ENCODE measurements around the gene ZFP92.

ZFP92 gene

DNA sequence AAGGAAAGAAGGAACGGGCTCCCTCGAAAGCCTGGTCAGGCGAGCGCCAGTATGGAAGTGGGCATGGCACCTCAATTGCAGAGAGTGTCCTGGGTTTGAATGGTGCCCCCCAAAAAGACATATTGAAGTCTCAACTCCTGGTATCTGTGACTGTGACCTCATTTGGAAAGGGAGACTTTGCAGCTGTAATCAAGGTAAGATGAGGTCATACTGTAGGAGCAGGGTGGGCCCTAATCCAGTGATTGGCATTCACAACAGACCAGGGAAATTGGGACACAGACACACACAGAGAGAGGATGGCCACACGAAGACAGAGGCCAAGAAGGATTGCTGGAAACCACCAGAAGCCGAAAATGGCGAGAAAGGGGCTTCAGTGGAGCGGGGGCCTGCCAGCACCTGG is 6.4 kb downstream of the ZFP92 start:
- H2AFZ ChIP-seq (ENCODE audit: low read depth, low read length, severe bottlenecking) = no peak overlapping the region
- H3K27ac ChIP-seq (ENCODE audit: low read depth, low read length) = no peak overlapping the region
- H3F3A ChIP-seq (ENCODE audit: insufficient read depth) = no peaks in the 10 kb centered on the region
- TF ChIP-seq, protein P1, sequence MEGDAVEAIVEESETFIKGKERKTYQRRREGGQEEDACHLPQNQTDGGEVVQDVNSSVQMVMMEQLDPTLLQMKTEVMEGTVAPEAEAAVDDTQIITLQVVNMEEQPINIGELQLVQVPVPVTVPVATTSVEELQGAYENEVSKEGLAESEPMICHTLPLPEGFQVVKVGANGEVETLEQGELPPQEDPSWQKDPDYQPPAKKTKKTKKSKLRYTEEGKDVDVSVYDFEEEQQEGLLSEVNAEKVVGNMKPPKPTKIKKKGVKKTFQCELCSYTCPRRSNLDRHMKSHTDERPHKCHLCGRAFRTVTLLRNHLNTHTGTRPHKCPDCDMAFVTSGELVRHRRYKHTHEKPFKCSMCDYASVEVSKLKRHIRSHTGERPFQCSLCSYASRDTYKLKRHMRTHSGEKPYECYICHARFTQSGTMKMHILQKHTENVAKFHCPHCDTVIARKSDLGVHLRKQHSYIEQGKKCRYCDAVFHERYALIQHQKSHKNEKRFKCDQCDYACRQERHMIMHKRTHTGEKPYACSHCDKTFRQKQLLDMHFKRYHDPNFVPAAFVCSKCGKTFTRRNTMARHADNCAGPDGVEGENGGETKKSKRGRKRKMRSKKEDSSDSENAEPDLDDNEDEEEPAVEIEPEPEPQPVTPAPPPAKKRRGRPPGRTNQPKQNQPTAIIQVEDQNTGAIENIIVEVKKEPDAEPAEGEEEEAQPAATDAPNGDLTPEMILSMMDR (IDR thresholded peaks at IDR 0.05; ENCODE audit: insufficient read depth, low read length, poor library complexity, severe bottlenecking) = no peak
- TF ChIP-seq EZH2phosphoT487 (conservative IDR thresholded peaks at IDR 0.05; ENCODE audit: low read length) = no peak
- H3K79me2 ChIP-seq (ENCODE audit: insufficient read depth, low read length) = no peaks in the 10 kb centered on the region
- H3K4me3 ChIP-seq (ENCODE audit: insufficient read depth, low read length, poor library complexity, severe bottlenecking) = no peak overlapping the region
- no peaks in the 10 kb centered on the region for H3K9me2 ChIP-seq (replicated peaks; ENCODE audit: insufficient read depth, low read length)
- H3K27me3 ChIP-seq (ENCODE audit: low read length) = no peaks in the 10 kb centered on the region
- no peaks in the 10 kb centered on the region for H3K9me3 ChIP-seq (ENCODE audit: insufficient read depth, low read length)
- no peaks in the 10 kb centered on the region for H4K20me1 ChIP-seq (ENCODE audit: low read depth, low read length)
- no peak overlapping the region for H3K9ac ChIP-seq (ENCODE audit: low read length)
- H3K36me3 ChIP-seq (ENCODE audit: low read length) = no peaks in the 10 kb centered on the region
- no peak overlapping the region for H3K4me2 ChIP-seq (ENCODE audit: low read depth, low read length, poor library complexity, severe bottlenecking)

DNA sequence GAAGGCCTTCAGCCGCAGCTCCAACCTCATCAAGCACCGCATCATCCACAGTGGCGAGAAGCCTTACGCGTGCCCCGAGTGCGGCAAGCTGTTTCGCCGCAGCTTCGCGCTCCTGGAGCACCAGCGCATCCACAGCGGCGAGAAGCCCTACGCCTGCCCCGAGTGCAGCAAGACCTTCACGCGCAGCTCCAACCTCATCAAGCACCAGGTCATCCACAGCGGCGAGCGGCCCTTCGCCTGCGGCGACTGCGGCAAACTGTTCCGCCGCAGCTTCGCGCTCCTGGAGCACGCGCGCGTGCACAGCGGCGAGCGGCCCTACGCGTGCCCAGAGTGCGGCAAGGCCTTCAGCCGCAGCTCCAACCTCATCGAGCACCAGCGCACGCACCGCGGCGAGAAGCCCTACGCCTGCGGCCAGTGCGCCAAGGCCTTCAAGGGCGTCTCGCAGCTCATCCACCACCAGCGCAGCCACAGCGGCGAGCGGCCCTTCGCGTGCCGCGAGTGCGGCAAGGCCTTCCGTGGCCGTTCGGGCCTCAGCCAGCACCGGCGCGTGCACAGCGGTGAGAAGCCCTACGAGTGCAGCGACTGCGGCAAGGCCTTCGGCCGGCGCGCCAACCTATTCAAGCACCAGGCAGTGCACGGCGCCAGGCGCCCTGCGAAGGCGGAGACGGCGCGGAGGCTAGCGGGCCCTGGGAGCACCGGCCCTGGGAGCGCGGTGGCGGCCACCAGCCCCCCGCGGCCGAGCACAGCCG is 9.8 kb downstream of the ZFP92 start:
- H3K9ac ChIP-seq (ENCODE audit: low read length) = no peak overlapping the region
- H3F3A ChIP-seq (ENCODE audit: insufficient read depth) = no peaks in the 10 kb centered on the region
- H3K4me2 ChIP-seq (ENCODE audit: low read depth, low read length, poor library complexity, severe bottlenecking) = no peak overlapping the region
- no peaks in the 10 kb centered on the region for H3K9me3 ChIP-seq (ENCODE audit: insufficient read depth, low read length)
- H3K27me3 ChIP-seq (ENCODE audit: low read length) = no peaks in the 10 kb centered on the region
- no peaks in the 10 kb centered on the region for H3K79me2 ChIP-seq (ENCODE audit: insufficient read depth, low read length)
- no peak overlapping the region for H3K4me3 ChIP-seq (ENCODE audit: insufficient read depth, low read length, poor library complexity, severe bottlenecking)
- H4K20me1 ChIP-seq (ENCODE audit: low read depth, low read length) = no peaks in the 10 kb centered on the region
- H3K9me2 ChIP-seq (replicated peaks; ENCODE audit: insufficient read depth, low read length) = no peaks in the 10 kb centered on the region
- no peak overlapping the region for H3K27ac ChIP-seq (ENCODE audit: low read depth, low read length)
- no peaks in the 10 kb centered on the region for H3K36me3 ChIP-seq (ENCODE audit: low read length)
- TF ChIP-seq, protein P1 (IDR thresholded peaks at IDR 0.05; ENCODE audit: insufficient read depth, low read length, poor library complexity, severe bottlenecking) = no peak
- no peak for TF ChIP-seq EZH2phosphoT487 (conservative IDR thresholded peaks at IDR 0.05; ENCODE audit: low read length)
- H2AFZ ChIP-seq (ENCODE audit: low read depth, low read length, severe bottlenecking) = no peak overlapping the region

DNA sequence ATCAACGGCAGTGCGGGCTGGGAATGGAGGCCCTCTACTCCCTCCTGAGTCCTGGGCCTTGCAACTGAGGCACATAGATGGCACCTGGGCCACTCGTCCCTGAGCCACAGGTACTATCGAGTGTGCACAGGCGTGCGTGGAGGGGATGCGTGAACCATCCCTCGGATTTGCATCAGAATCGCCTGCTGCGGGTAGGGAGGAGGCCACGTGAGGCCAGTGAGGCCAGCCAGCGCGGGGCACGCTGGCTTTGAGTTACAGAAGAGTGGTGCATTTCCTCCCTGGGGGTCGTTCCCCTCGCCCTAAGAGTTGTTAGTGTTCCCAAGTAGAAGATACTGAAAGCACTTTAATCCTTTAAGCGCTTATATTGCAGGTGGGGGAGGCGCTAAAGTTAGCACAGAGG is 10.6 kb downstream of the ZFP92 start:
- no peaks in the 10 kb centered on the region for H3K27me3 ChIP-seq (ENCODE audit: low read length)
- TF ChIP-seq, protein P1 (IDR thresholded peaks at IDR 0.05; ENCODE audit: insufficient read depth, low read length, poor library complexity, severe bottlenecking) = no peak
- TF ChIP-seq EZH2phosphoT487 (conservative IDR thresholded peaks at IDR 0.05; ENCODE audit: low read length) = no peak
- no peaks in the 10 kb centered on the region for H3K36me3 ChIP-seq (ENCODE audit: low read length)
- H3K9me2 ChIP-seq (replicated peaks; ENCODE audit: insufficient read depth, low read length) = no peaks in the 10 kb centered on the region
- H3K27ac ChIP-seq (ENCODE audit: low read depth, low read length) = no peak overlapping the region
- no peak overlapping the region for H3K4me3 ChIP-seq (ENCODE audit: insufficient read depth, low read length, poor library complexity, severe bottlenecking)
- no peak overlapping the region for H2AFZ ChIP-seq (ENCODE audit: low read depth, low read length, severe bottlenecking)
- H3K79me2 ChIP-seq (ENCODE audit: insufficient read depth, low read length) = no peaks in the 10 kb centered on the region
- H3K9ac ChIP-seq (ENCODE audit: low read length) = no peak overlapping the region
- no peaks in the 10 kb centered on the region for H3K9me3 ChIP-seq (ENCODE audit: insufficient read depth, low read length)
- no peak overlapping the region for H3K4me2 ChIP-seq (ENCODE audit: low read depth, low read length, poor library complexity, severe bottlenecking)
- H3F3A ChIP-seq (ENCODE audit: insufficient read depth) = no peaks in the 10 kb centered on the region
- H4K20me1 ChIP-seq (ENCODE audit: low read depth, low read length) = no peaks in the 10 kb centered on the region

Data from SU-DHL-6 (cell line).